HG02678 (cell line): Measurements from ENCODE around the gene ZNF358.

Source experiments
- ATAC-seq: cut with Tn5 transposase; IDR thresholded peaks from one replicate; pipeline ENCODE4 v1.9.1; 2021; ENCODE audit warnings: mild to moderate bottlenecking, moderate library complexity; ENCODE audit not compliant: unreplicated experiment

The ZNF358 gene

DNA sequence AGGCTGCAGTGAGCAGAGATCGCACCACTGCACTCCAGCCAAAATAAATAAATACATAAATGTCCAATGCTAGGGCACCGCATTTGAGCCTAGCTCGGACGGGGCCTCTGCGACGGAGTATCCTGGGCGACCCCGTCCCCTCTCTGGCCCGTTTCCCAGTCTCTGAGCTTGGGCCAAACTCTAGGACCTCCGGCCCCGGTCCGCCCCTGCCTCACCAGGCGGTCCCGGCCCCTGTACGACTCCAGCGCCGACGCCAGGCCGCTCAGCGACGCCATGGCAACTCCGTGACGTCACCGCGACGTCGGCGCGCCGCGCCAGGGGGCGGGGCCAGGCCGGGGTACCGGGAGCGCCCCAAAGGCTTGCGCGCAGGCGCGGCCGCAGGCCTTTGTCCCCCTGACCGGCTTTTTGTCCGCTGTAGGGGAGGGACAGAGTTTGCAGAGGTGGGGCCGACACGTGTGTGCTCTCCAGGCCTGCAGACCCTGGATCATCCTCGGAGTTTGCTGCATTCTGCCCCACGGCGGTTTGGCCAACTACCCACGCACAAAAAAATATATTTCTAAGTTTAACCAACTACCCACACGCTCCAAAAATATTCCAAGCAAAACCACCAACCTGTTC lies 27.1 kb upstream of the ZNF358 start, which contains the start of gene PEX11G:
PEX11G (minus strand) TSS at position 300 of the 618 bp plus-strand sequence; CDS start at position 275, 25 bp downstream.
- peak; percentile 66 for ATAC-seq

DNA sequence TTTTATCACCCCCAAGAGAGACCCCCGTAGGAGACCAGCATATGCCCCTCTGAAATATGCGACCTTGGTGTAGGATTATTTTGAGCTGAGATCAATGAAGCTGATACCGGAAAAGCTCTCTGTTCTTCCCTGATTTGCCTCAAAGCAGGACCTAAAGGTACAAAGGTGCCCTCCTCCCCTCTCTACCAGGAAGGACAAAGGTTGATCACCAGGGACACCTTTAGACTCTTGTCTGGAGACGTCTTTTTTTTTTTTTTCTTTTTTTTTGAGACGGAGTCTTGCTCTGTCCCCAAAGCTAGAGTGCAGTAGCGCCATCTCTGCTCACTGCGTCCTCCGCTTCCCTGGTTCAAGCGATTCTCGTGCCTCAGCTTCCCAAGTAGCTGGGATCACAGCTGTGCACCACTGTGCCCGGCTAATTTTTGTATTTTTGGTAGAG lies 26.3 kb upstream of the ZNF358 start:
- no peak for ATAC-seq

DNA sequence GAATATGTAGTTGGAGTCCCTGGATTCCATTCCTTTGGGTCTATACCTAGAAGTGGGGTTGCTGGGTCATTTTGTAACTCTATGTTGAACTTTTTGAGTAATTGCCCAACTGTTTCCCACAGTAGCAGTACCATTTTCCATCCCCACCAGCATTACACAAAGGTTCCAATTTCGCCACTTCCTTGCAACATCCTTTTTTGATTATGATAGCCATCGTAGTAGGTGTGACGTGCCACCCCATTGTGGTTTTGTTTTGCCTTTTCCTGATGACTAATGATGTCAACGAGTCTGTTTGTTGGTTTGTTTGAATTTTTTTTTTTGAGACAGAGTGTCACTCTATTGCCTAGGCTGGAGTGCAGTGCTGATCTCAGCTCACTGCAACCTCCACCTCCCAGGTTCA lies 23.8 kb upstream of the ZNF358 start:
- ATAC-seq = no peak

DNA sequence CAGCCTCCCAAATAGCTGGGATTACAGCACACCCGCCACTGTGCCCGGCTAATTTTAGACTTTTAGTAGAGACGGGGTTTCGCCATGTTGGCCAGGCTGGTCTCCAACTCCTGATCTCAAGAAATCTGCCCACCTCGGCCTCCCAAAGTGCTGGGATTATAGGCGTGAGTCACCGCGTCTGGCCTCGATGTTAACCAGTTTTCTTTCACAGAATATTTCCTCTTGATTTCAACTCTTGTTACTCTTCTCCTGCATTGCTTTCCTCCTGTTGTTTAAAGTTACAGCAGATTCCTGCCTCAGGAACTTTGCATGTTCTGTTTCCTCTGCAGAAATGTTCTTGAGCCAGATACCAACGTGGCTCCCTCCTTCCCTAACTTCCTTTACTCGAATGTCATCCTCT lies 23.3 kb upstream of the ZNF358 start:
- no peak for ATAC-seq

DNA sequence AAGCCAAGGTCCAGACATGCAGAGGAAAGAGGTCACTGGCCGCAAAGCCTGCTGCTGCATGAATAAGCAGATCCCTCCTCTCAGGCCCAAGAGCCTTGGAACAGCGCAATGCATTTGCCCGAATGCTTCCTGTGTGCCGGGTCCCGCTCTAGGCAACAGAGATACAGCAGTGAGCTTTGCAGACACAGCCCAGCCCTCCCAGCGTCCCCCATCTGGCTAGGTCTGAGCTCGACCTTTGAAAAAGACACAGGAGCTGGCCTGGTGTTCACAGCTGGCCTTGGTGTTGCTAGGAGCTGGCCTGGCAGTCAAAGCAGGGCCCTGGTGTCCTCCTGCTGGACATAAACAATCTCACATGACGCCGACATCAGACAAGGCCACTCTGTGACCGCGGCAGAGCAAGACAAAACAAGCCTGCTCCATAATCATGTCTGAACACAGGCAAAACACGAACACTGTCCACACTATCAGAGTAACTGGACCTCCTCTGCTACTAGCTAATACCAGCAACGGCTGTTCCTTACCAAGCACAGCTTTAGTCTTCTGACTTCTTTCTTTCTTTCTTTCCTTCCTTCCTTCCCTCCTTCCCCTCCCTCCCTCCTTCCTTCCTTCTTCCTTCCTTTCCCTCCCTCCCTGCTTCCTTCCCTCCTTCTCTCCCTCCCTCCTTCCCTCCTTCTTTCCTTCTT lies 21.3 kb upstream of the ZNF358 start:
- ATAC-seq = no peak

DNA sequence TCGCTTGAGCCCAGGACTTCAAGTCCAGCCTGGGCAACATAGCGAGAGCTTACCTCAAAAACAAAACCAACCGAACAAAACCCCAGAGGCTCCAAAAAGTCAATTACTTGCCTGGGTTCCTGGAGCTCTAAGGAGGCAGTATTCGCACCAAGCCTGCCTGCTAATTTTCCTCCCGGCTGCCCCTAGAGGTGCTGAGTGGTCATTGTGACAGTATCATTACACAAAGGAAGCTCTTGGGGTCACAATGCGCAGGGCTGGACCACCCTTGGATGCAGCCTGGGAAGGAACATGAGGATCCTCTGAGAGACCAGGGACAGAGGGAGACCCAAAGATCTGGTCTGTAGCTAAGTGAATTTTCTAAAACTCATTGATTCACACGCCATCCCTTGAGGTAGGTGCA lies 18.6 kb upstream of the ZNF358 start:
- ATAC-seq = no peak

DNA sequence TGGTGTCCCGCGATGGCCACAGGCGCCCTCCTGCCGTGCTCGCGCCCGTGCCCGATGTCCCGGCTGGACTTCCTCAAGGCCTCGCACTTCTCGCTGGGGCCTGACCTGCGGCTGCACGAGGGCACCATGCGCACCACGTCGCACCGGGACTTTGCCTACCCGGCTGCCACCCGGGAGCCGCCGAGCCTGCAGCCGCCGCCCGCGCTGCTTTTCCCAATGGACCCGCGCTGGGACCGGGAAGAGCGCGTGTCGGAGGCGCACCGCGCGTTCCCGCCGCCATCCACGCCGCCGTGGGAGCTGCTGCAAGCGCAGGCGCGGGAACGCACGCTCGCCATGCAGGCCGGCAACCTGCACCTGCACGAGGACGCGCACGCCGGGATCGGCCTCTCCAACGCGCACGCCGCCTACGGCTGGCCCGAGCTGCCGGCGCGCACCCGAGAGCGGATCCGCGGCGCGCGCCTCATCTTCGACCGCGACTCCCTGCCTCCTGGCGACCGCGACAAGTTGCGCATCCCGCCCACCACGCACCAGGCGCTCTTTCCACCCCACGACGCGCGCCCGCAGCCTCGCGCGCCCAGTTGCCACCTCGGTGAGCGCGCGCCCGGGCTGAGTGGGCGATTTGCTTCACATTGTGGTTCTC lies 15.0 kb upstream of the ZNF358 start:
- no peak for ATAC-seq

DNA sequence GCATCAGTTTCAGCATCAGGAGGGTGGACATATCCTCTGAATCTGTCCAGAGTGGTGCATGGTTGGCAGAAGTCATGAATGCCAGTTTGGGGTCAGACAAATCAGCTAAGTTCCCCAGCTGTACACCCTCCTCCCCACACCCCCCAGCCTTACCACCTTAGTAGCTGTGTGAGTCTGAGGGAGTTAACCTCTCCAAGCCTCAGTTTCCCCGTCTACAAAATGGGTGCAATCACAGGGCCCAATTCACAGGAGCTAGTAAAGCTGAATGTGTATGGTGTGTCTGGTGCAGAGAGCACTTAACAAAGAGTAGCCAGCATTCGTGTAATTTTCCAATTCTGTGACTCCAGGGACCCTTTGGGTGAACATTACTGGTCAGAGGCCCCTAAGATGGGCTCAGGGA lies 13.4 kb upstream of the ZNF358 start:
- no peak for ATAC-seq

DNA sequence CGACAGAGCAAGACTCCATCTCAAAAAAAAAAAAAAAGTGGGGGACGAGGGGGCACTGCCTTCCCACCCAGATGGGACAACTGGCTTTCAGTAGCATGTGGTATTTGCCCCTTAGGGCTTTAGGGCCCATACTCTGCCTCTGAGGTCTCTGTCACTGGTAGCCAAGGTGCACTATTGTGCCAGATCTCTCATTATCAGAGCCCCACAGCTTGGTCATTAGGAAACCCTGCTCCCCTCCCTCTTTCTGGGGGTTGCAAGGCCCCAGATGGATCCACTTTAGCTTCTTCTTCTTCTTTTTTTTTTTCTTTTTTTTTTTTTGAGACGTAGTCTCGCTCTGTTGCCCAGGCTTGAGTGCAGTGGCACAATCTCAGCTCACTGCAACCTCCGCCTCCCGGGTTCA lies 11.2 kb upstream of the ZNF358 start:
- ATAC-seq = no peak

DNA sequence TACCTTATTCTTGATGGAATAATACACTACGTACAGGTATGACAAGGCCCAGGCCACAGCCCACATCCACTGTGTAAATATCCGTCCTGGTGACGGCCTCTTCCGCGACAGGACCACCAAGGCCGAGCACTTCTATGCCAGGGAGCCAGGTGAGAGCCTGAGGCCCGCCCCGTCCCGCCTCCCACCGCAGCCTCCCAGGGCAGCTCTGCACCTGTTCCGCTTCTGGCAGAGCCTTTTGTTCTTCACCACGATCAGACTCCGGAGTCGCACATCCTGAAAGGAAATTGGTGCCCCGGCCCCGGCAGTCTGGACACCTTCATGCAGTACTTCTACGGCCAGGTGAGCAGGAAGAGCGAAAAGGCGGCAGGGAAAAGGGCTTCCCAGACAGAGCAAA lies 10.6 kb upstream of the ZNF358 start:
- no peak for ATAC-seq

DNA sequence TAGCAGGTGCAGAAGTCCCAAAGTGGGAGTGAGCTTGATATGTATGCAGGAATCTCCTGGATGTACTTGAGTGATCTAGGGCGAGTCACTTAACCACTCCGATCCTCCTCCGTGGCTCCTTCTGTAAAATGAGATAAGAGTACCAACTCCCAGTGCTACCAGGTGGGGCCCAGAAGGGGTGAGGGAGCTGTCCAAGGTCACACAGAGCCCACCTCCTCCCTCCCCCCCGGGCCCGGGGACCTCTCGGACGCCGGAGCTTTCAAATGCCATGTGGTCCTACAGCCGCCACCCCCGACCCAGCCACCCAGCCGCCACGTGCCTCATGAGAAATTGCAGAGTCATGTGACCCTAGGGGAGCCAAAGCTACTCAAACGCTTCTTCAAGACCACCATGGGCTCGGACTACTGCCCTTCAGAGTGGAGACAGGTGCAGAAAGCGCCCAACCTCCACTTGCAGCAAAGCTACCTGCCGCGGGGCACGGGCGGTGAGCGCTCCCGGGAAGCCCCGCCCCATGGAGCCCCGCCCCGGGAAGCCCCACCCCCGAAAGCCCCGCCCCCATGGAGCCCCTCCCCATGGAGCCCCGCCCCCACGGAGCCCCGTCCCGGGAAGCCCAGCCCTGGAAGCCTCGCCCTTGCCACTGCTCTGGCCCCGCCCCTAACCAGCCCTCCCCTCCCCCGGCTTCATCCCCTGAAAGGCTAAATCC lies 10.1 kb upstream of the ZNF358 start:
- ATAC-seq = no peak

DNA sequence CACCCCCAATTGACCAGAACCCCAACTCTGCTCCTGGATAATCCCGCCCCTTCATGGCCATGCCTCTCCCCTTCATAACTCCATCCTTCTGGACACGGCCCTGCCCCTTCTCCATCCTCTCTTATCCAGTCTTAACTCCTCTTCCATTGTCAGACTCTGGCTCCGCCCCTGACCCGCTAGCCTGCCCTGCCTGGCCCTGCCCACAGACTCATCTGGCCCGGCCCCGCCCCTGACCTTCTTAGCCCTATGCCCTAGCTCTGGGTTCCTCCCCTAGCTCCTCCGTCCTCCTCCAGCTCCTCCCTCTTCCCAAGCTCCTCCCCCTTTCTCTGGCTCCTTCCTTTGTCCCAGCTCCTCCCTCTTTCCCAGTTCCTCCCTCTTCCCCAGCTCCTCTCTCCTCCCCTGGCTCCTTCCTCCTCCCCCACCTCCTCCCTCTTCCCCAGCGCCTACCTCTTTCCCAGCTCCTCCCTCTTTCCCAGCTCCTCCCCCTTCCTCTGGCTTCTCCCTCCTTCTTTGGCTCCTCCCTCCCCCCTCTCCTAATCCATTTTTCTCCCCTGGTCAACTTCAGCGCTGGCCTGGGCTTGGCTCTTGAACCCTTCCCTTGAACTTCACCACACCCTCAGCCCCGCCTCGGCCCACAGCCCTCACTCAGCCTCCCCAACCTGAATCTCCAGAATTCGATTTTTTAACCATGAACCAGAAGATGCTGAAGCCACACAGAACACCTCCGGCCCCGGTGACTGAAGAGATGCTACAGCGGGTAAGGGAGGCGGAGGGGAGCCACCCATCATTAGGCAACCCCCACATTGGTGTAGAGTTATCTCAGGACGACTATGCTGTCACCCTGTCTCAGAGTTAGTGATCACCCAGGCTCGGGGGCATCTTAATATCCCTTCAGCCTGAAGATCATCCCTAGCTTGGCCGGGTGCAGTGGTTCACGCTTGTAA lies 9.2 kb upstream of the ZNF358 start:
- ATAC-seq = no peak

DNA sequence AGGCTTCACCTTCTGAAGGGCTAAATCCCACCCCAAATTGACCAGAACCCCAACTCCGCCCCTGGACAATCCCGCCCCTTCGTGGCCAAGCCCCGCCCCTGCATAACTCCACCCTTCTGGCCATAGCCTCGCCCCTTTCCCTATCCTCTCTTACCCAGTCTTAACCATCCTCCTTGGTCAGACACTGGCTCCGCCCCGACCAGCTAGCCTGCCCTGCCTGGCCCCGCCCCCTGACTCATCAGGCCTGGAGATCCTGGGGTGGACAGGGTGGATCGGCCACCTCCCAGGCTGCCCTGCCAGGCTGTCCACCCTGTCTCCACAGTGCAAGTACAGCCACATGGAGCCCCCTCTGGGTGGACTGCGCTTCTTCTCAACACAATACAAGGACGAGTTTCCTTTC lies 8.0 kb upstream of the ZNF358 start:
- no peak for ATAC-seq

DNA sequence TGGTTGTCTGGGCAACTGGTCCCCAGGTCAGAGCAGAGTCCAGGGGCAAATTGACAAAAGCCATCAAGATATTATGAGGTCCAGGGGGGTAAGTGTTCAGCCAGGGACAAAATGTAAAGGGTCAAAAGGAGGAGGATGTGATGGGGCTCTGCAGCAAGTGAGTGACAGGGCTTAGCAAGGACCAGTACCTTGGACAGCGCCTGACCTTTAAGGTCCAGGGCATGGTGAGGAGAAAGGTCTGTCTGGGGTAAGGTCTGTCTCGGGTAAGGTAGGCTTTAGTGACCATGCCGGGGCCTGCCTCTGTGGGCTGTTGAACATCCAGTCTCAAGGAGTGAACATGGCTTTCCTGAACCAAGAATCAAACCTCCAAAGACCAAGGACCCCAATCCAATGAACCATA lies 6.3 kb upstream of the ZNF358 start:
- ATAC-seq = no peak

DNA sequence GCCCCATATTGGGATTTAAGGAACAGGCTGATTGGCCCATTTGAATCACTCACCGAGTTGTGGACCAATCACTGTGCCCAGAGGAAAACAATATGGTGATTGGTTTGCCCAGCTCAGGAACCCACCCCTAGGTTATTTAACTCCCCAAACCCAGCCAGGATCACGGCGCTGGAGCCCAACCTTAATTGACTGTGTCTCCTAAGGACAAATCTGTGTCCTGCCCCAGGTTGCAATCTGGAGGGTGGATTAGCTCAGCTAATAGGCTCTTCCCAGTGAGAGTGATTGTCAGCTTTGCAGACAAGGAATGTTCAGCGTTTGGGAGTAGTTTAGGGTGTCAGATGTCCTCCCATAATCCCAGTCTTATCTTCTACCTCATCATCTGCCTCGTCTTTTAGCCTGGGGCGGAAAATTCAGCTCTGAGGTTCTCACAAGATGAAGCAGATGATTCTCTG lies 3.5 kb upstream of the ZNF358 start:
- ATAC-seq = no peak

DNA sequence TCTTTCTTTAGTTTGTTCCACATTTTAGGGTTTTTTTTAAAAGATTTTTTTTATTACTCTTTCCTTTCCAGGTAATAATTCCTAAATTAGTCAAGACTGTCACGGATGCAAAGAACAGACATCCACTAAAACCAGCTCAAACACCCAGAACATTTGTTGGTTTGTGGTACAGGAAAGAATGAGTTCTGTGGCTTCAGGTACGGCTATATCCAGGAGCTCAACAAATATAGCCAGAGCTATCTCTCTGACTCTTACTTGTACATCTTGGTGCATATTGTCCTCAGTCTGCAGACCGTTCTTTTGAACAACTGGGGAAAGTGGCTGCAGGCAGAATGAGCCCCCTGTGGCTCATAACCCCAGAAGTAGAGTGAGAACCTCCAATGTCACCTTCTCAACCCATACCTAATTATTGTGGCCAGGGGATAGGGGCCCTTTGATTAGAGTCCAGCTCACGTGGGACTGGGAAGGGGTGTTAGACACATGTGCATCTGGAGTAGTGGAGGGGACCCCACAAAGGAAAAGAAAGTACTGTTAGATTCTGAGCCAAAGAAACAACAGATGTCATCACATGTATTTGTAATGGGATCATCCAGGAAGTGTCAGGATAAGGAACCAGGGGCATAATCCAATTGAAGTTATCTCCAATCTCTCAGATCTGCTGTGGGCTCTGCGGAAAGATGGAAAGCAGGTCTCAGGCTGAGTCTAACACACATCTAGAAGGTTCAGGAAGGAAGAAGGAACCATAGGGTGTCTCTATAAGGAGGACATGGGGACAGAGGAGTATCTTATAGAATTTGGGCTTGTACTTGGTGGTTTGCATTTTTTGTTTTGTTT lies 1.9 kb upstream of the ZNF358 start:
- no peak for ATAC-seq

DNA sequence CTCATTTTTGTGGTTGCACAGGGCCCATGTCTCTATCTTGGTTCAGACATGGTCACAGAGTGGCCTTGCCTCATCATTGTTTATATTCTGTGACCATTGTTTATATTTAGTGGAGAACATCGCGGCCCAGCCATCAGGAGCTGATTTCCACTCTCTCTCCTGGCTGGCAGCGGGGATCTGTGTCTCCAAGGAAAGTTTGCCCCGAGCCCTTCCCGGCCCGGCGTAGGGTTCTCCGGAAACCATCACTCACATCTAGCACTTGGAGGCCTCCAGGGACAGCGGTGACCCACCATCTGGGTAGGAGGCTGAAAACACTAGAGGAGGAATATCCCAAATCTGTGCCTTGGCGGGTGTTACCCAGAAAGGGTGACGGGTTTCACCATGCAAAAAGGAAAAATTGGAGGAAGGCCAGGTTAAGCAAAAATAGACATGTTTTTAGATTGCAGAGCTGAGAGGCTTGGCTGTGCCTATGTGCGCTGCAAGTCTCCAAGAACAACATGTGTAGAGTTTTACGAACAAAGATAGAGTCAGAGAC lies 726 bp upstream of the ZNF358 start:
- no peak for ATAC-seq

DNA sequence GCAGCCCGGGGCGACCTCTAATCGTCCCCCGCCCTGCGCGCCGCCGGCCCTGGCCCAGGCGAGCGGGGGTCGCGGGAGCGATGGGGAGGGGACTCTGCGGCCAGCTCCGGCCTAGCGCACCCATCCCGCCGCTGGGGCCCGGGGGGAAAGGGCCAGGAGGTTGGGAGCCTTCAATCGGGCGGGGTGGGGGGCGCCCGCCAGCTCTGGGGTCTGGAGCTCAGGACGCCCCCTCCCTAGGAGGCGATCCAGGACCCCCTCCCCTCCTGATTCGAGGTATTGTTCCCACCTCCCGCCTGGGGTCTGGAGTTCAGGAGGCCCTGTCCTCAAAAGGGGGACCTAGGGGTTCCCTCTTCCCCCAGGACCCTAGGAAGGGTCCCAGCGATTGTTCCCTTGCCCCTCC lies 430 bp downstream of the ZNF358 start:
- ATAC-seq = no peak

DNA sequence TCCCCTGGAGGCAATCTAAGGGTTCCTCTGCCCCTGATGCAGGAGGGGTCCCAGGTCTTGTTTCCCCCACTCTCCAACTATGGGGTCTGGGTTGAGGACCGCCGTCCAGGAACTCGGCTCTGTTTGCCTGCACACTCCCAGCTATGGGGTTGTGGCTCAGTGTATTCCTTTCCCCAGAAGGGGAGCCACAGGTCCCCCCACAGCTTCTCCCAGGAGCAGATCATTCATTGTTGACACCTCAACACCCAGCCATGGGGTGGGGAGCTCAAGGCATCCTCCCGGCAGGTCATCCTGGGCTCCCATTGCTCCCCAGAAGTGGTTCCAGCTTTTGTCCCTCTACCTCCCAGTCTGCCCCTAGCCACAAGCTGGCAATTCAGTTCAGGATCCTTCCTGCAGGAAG lies 975 bp downstream of the ZNF358 start:
- ATAC-seq = no peak
